T-cell (primary cell): ENCODE measurements around the gene MAML1. TPM values are rescaled to one million over a fixed set of nuclear protein-coding genes. Genes with fewer than 3 reads are reported as not detected.
A peak's percentile ranks its signal among the peaks of the same experiment; 100 is the strongest.
"Not testable (repeated sequence)": the region's sequence is repeated elsewhere in the genome, so short reads cannot be mapped to it uniquely, and the experiment has no call there.

Experiments
- ATAC-seq, 4 experiments: fragments of 200-7000 bp in 3 of 4; fragments of 150-1000 bp in 1 of 4; cut with Tn5 transposase; replicated peaks in 1 of 4; 1 replicate in 3 of 4; 2 replicates in 1 of 4; pipeline ENCODE4 v1.10.0; 2021; ENCODE audit warnings: moderate library complexity in 3 of 4, mild to moderate bottlenecking in 2 of 4, moderate number of reproducible peaks in 1 of 4
- CTCF ChIA-PET, 2 donors: fragments of 300-600 bp; sonication (Branson Sonifier 250); formaldehyde crosslinking; loops; one replicate each; lab custom pipeline; 2022; ENCODE audit warnings: antibody characterized with exemption in 2 of 2; lab: Charles Lee
- POLR2A ChIA-PET, 2 donors: fragments of 300-600 bp; sonication (Branson Sonifier 250); formaldehyde crosslinking; loops; one replicate each; lab custom pipeline; 2022; ENCODE audit warnings: antibody characterized with exemption in 2 of 2; lab: Charles Lee
- DNase-seq, 35 experiments: peaks; one replicate each; pipeline versions ENCODE4 v3.0.0 to v3.0.0-alpha.2; 2013 to 2023
- H3K27ac ChIP-seq: one replicate; pipeline ENCODE4 v1.5.1; 2013; ENCODE audit warnings: low read length
- H3K27me3 ChIP-seq, 2 experiments: replicated peaks in 1 of 2; 1 replicate in 1 of 2; 2 replicates in 1 of 2; pipeline versions ENCODE4 v1.6.1 to v1.7.0; 2013; ENCODE audit warnings: low read length in 1 of 2, mixed read lengths in 1 of 2; ENCODE audit not compliant: control insufficient read depth in 2 of 2, insufficient read depth in 2 of 2; ENCODE audit errors: extremely low read depth in 1 of 2
- H3K36me3 ChIP-seq, 2 donors: 1 replicate in 1 of 2; 2 replicates in 1 of 2; pipeline versions ENCODE4 v1.6.1 to v1.7.0; 2013; ENCODE audit warnings: low read length in 1 of 2; ENCODE audit not compliant: control insufficient read depth in 2 of 2, insufficient read depth in 1 of 2; ENCODE audit errors: extremely low read depth in 1 of 2
- H3K4me1 ChIP-seq, 2 experiments: 1 replicate in 1 of 2; 2 replicates in 1 of 2; pipeline versions ENCODE4 v1.6.1 to v1.7.0; 2013; ENCODE audit warnings: low read length in 2 of 2, mixed read lengths in 1 of 2; ENCODE audit not compliant: insufficient read depth in 2 of 2, control insufficient read depth in 1 of 2; ENCODE audit errors: extremely low read depth in 1 of 2
- H3K4me3 ChIP-seq, 2 donors: 1 replicate in 1 of 2; 2 replicates in 1 of 2; pipeline versions ENCODE4 v1.5.1 to v1.7.0; 2013; ENCODE audit warnings: mild to moderate bottlenecking in 2 of 2, low read length in 1 of 2, moderate library complexity in 1 of 2; ENCODE audit not compliant: control insufficient read depth in 1 of 2; ENCODE audit errors: extremely low read depth in 1 of 2
- H3K9me3 ChIP-seq: 2 replicates; pipeline ENCODE4 v1.7.0; 2013
- H3K27ac Mint-ChIP-seq, 2 donors: one replicate each; pipeline ENCODE4 v1.8.0; 2020 to 2021; ENCODE audit warnings: mild to moderate bottlenecking in 2 of 2, mixed read lengths in 2 of 2
- H3K27me3 Mint-ChIP-seq, 2 donors: one replicate each; pipeline ENCODE4 v1.8.0; 2021 to 2022; ENCODE audit warnings: mixed read lengths in 2 of 2
- H3K36me3 Mint-ChIP-seq: one replicate; pipeline ENCODE4 v1.8.0; 2021; ENCODE audit warnings: mixed read lengths
- H3K4me1 Mint-ChIP-seq, 3 donors: one replicate each; pipeline ENCODE4 v1.8.0; 2020 to 2022; ENCODE audit warnings: mixed read lengths in 3 of 3, mild to moderate bottlenecking in 1 of 3
- H3K4me3 Mint-ChIP-seq, 3 donors: one replicate each; pipeline ENCODE4 v1.8.0; 2020 to 2022; ENCODE audit warnings: mild to moderate bottlenecking in 3 of 3, mixed read lengths in 3 of 3, moderate library complexity in 3 of 3
- H3K9me3 Mint-ChIP-seq, 3 donors: one replicate each; pipeline ENCODE4 v1.8.0; 2020 to 2022; ENCODE audit warnings: mixed read lengths in 3 of 3
- WGBS: methylation state at CpG from one replicate; pipeline ENCODE4 v1.1.5; 2013; ENCODE audit warnings: missing lambda C conversion rate; ENCODE audit not compliant: insufficient coverage; 5-methylcytosine and 5-hydroxymethylcytosine counted together
- total RNA-seq, 35 experiments: library from RNA in 6 of 35; stranded (reverse) in 6 of 35; fragments of 120-200 nt in 1 of 35; gene quantifications; one replicate each; pipeline versions ENCODE4 v1.2.1 to v1.2.4 and lab custom pipeline; 2013 to 2026

MAML1 gene
- total RNA-seq, 5 donors from 2014 or later (not counting 1 experiment from before 2014, with no cell fraction given): 31.3 to 56.4 (median 50.6) TPM

DNA sequence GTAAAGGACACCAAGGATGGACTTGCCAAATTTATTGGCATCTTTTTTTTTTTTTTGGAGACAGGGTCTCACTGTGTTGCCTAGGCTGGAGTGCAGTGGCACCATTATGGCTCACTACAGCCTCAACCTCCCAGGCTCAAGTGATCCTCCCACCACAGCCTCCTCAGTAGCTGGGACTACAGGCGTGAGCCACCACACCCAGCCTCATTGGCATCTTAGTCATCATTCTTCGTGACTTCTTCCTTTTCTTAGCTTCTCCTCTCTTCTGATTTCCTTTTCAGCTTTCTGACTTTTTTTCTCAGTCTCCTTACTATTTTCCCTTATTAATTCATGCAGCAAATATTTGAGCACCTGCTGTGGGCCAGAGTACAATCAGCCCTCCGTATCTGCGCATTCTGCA lies 6.1 kb downstream of the MAML1 start:
- ATAC-seq: no peak
- H3K9me3 Mint-ChIP-seq: no peaks in the 10 kb centered on the region
- ChIA-PET POLR2A (no interaction called here), CTCF (interaction anchor here (0.5 to 1.5 kb wide), 3 partner anchors 17 to 66 kb away, joined by 3 to 5 read pairs (median 4); no protein-coding TSS in a partner anchor)
- no peaks in the 10 kb centered on the region for H3K27me3 Mint-ChIP-seq
- WGBS: 82% methylated on average over 2 of the region's 4 CpGs
- Histone ChIP-seq H3K36me3 (peaks cover 6 to 7% of the 10 kb centered on the region in 2 donors), H3K9me3 (no peaks in the 10 kb centered on the region), H3K4me1 (peaks cover 15 to 59% of the 10 kb centered on the region in 2 experiments), H3K4me3 (no peak overlapping the region), H3K27ac (no peak overlapping the region), H3K27me3 (no peaks in the 10 kb centered on the region)
- peaks cover 65 to 69% (median 66%) of the 10 kb centered on the region in 3 donors for H3K4me1 Mint-ChIP-seq
- H3K36me3 Mint-ChIP-seq: peaks cover 29% of the 10 kb centered on the region
- H3K27ac Mint-ChIP-seq: no peak overlapping the region
- DNase-seq: no peak
- peak overlapping the region in 1 of 3 donors; percentile 53 for H3K4me3 Mint-ChIP-seq

DNA sequence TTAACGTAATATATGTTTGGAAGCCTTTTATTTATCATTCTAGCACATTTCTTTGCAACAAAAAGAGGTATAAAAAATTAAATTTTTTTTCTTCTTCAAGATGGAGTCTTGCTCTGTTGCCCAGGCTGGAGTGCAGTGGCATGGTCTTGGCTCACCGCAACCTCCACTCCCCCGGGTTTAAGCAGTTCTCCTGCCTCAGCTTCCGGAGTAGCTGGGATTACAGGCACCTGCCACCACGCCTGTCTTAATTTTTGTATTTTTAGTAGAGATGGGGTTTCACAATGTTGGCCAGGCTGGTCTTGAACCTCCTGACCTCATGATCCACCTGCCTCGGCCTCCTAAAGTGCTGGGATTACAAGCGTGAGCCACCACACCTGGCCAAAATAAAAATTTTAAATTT lies 11.5 kb downstream of the MAML1 start:
- ChIA-PET CTCF (interaction anchor here in 1 of 2 donors (0.7 kb wide), 1 partner anchor 40 kb away, joined by 3 read pairs; no protein-coding TSS in a partner anchor), POLR2A (interaction anchor here in 1 of 2 donors (0.5 kb wide), 1 partner anchor 10 kb away, joined by 3 read pairs; no protein-coding TSS in a partner anchor)
- peaks cover 0 to 30% of the 10 kb centered on the region in 2 experiments for H3K4me1 ChIP-seq
- no CpG with 5 or more reads among the region's 7 CpGs for WGBS
- H3K27me3 Mint-ChIP-seq, H3K4me3 Mint-ChIP-seq, H3K4me3 ChIP-seq, H3K27ac Mint-ChIP-seq, ATAC-seq, H3K27me3 ChIP-seq, H3K9me3 Mint-ChIP-seq, H3K9me3 ChIP-seq, H3K36me3 ChIP-seq, H3K27ac ChIP-seq, DNase-seq: not testable (repeated sequence)
- Mint-ChIP-seq H3K36me3 (peaks cover 20% of the 10 kb centered on the region), H3K4me1 (peaks cover 40 to 42% (median 41%) of the 10 kb centered on the region in 3 donors)

DNA sequence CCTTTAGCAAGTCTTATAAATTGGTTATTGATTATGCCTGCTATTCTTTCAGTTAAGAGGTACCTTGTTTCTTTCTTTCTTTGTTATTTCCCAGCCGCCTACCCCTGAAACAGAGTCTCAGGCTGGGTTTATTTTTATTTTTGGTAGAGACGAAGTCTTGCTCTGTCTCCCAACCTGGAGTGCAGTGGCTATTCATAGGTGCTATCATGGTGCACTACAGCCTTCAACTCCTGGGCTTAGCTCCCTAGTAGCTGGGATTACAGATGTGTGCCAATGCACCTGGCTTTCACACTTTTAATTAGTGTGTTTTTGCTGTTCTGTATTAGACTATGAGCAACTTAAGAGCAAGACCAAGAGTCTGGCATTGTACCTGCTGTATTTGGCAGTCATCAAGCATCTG lies 14.2 kb downstream of the MAML1 start:
- Histone ChIP-seq H3K9me3 (no peaks in the 10 kb centered on the region), H3K27ac (no peak overlapping the region), H3K4me3 (no peak overlapping the region), H3K4me1 (peaks cover 0 to 14% of the 10 kb centered on the region in 2 experiments), H3K27me3 (no peaks in the 10 kb centered on the region), H3K36me3 (peaks cover 0 to 3% of the 10 kb centered on the region in 2 donors)
- Mint-ChIP-seq H3K9me3 (no peaks in the 10 kb centered on the region), H3K27me3 (no peaks in the 10 kb centered on the region), H3K4me1 (peaks cover 37 to 39% (median 38%) of the 10 kb centered on the region in 3 donors), H3K4me3 (no peak overlapping the region), H3K27ac (peak overlapping the region in 1 of 2 donors; percentile 12), H3K36me3 (peaks cover 15% of the 10 kb centered on the region)
- ChIA-PET CTCF (no interaction called here), POLR2A (interaction anchor here in 1 of 2 donors (0.6 kb wide), 1 partner anchor 196 kb away, joined by 8 read pairs; the partner anchor contains the start of gene RUFY1)
- WGBS: 80% methylated on average over 1 of the region's 2 CpGs
- no peak for DNase-seq
- ATAC-seq: no peak

DNA sequence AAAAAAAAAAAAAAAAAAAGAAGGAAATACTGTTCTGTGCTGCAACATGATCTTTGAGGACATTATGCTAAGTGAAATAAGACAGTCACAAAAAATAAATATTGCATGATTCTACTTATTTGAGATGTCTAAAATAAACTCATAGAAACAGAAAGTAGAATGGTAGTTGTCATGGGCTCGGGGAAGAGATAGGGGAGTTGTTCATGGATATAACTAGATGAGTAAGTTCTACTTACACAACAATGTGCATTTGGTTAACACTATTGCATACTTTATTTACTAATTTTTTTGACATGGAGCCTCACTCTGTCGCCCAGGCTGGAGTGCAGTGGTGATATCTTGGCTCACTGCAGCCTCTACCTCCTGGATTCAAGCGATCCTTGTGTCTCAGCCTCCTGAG lies 15.2 kb downstream of the MAML1 start:
- no peak overlapping the region for H3K27ac Mint-ChIP-seq
- no peak overlapping the region for H3K4me3 Mint-ChIP-seq
- no peak for DNase-seq
- 88% methylated on average over 2 of the region's 3 CpGs for WGBS
- Histone ChIP-seq H3K4me1 (peaks cover 0 to 11% of the 10 kb centered on the region in 2 experiments), H3K27ac (no peak overlapping the region), H3K27me3 (no peaks in the 10 kb centered on the region), H3K36me3 (peaks cover 0 to 3% of the 10 kb centered on the region in 2 donors), H3K9me3 (no peaks in the 10 kb centered on the region), H3K4me3 (no peak overlapping the region)
- ATAC-seq: no peak
- ChIA-PET CTCF (no interaction called here), POLR2A (interaction anchor here in 1 of 2 donors (0.6 kb wide), 1 partner anchor 197 kb away, joined by 8 read pairs; the partner anchor contains the start of gene RUFY1)
- peaks cover 15% of the 10 kb centered on the region for H3K36me3 Mint-ChIP-seq
- H3K9me3 Mint-ChIP-seq: no peaks in the 10 kb centered on the region
- peaks cover 37 to 39% (median 39%) of the 10 kb centered on the region in 3 donors for H3K4me1 Mint-ChIP-seq
- H3K27me3 Mint-ChIP-seq: no peaks in the 10 kb centered on the region

GRCh38 chr5:179749857-179750508 lies 17.4 kb downstream of the MAML1 start:
- no peak overlapping the region for H3K4me3 Mint-ChIP-seq
- no peaks in the 10 kb centered on the region for H3K9me3 ChIP-seq

DNA sequence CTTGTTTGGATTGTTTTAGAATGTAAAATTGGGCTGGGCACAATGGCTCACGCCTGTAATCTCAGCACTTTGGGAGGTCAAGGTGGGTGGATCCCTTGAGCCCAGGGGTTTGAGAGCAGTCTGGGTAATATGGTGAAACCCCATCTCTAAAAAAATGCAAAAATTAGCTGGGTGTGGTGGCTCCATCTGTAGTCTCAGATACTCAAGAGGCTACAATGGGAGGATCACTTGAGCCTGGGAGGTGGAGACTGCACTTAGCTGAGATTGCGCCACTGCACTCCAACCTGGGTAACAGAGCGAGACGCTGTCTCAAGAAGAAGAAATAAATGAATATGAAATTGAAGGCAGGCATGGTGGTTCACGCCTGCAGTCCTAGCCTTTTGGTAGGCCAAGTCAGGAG lies 21.3 kb downstream of the MAML1 start:
- Mint-ChIP-seq H3K4me1 (peaks cover 54 to 58% (median 58%) of the 10 kb centered on the region in 3 donors), H3K4me3 (peak overlapping the region in 1 of 3 donors; percentile 30), H3K27me3 (no peaks in the 10 kb centered on the region), H3K9me3 (no peaks in the 10 kb centered on the region), H3K27ac (peak overlapping the region; percentile 47 to 68), H3K36me3 (peaks cover 17% of the 10 kb centered on the region)
- no peak overlapping the region for H3K27ac ChIP-seq
- H3K27me3 ChIP-seq: no peaks in the 10 kb centered on the region
- DNase-seq (no peak), ATAC-seq (no peak)
- H3K36me3 ChIP-seq: peaks cover 0 to 7% of the 10 kb centered on the region in 2 donors
- H3K9me3 ChIP-seq: no peaks in the 10 kb centered on the region
- ChIA-PET CTCF (no interaction called here), POLR2A (interaction anchor here in 1 of 2 donors (0.6 kb wide), 1 partner anchor 11 kb away, joined by 10 read pairs; no protein-coding TSS in a partner anchor)
- WGBS: 100% methylated on average over 1 of the region's 5 CpGs
- H3K4me3 ChIP-seq: no peak overlapping the region
- peaks cover 12 to 22% of the 10 kb centered on the region in 2 experiments for H3K4me1 ChIP-seq

More at GRCh38 chr5:179749857-179750508, 17.4 kb downstream of the MAML1 start:
- peaks cover 9 to 20% of the 10 kb centered on the region in 2 experiments for H3K4me1 ChIP-seq
- Mint-ChIP-seq H3K36me3 (peaks cover 19% of the 10 kb centered on the region), H3K4me1 (peaks cover 55 to 60% (median 56%) of the 10 kb centered on the region in 3 donors), H3K27me3 (no peaks in the 10 kb centered on the region), H3K27ac (no peak overlapping the region), H3K9me3 (no peaks in the 10 kb centered on the region)
- no peak for DNase-seq
- POLR2A ChIA-PET: no interaction called here
- no peak for ATAC-seq
- CTCF ChIA-PET: no interaction called here
- H3K27me3 ChIP-seq: no peaks in the 10 kb centered on the region
- WGBS: 91% methylated on average over 3 of the region's 8 CpGs
- H3K27ac ChIP-seq: no peak overlapping the region
- H3K4me3 ChIP-seq: no peak overlapping the region
- H3K36me3 ChIP-seq: peaks cover 0 to 7% of the 10 kb centered on the region in 2 donors
